SK-N-SH treated with all-trans-retinoic acid at 6 μM for 48 hours (cell line): ENCODE data around the gene DYNAP.

Experiments used
- ATAC-seq: fragments of 200-7000 bp; cut with Tn5 transposase; 3 replicates; pipeline ENCODE4 v1.9.1; 2020; ENCODE audit warnings: mild to moderate bottlenecking, moderate library complexity
- ARNTL ChIP-seq: fragments of 450-650 bp; formaldehyde crosslinking; IDR thresholded peaks from 2 replicates; pipeline ENCODE4 v1.5.0; 2020; ENCODE audit warnings: low read depth, mild to moderate bottlenecking, moderate library complexity, borderline replicate concordance
- BACH2 ChIP-seq: fragments of 250-450 bp; sonication (Bioruptor Pico); IDR thresholded peaks from 2 replicates; pipeline ENCODE4 v1.9.0; 2021; ENCODE audit warnings: mild to moderate bottlenecking, borderline replicate concordance
- CREB5 ChIP-seq: fragments of 250-450 bp; sonication (Bioruptor Pico); IDR thresholded peaks from 2 replicates; pipeline ENCODE4 v1.5.1; 2020; ENCODE audit warnings: low read depth, mild to moderate bottlenecking, moderate library complexity
- CSDC2 ChIP-seq: fragments of 250-450 bp; sonication (Bioruptor Pico); IDR thresholded peaks from 2 replicates; pipeline ENCODE4 v1.5.0; 2020; ENCODE audit warnings: mild to moderate bottlenecking, moderate library complexity
- ESRRG ChIP-seq: fragments of 250-450 bp; sonication (Bioruptor Pico); IDR thresholded peaks from 2 replicates; pipeline ENCODE4 v1.6.1; 2021; ENCODE audit warnings: mild to moderate bottlenecking
- GLIS3 ChIP-seq: fragments of 250-450 bp; sonication (Bioruptor Pico); IDR thresholded peaks from 2 replicates; pipeline ENCODE4 v1.5.0; 2020; ENCODE audit warnings: mild to moderate bottlenecking, moderate library complexity
- OSR1 ChIP-seq: fragments of 250-450 bp; sonication (Bioruptor Pico); IDR thresholded peaks from 2 replicates; pipeline ENCODE4 v1.8.0; 2022; ENCODE audit warnings: moderate library complexity, mild to moderate bottlenecking, inconsistent platforms
- PATZ1 ChIP-seq: fragments of 250-450 bp; sonication (Bioruptor Pico); IDR thresholded peaks from 2 replicates; pipeline ENCODE4 v1.8.0; 2020; ENCODE audit warnings: mild to moderate bottlenecking, moderate library complexity, borderline replicate concordance
- PPARA ChIP-seq: fragments of 250-450 bp; sonication (Bioruptor Pico); IDR thresholded peaks from 2 replicates; pipeline ENCODE4 v1.5.0; 2020; ENCODE audit warnings: mild to moderate bottlenecking, borderline replicate concordance
- RARB ChIP-seq: fragments of 250-450 bp; sonication (Bioruptor Pico); IDR thresholded peaks from 2 replicates; pipeline ENCODE4 v1.8.0; 2021; ENCODE audit warnings: mild to moderate bottlenecking, moderate library complexity
- SNAI2 ChIP-seq: fragments of 250-450 bp; sonication (Bioruptor Pico); IDR thresholded peaks from 2 replicates; pipeline ENCODE4 v1.5.0; 2020; ENCODE audit warnings: mild to moderate bottlenecking, moderate library complexity
- TCF4 ChIP-seq: fragments of 250-450 bp; sonication (Bioruptor Pico); IDR thresholded peaks from 2 replicates; pipeline ENCODE4 v1.8.0; 2021; ENCODE audit warnings: mild to moderate bottlenecking, moderate library complexity, borderline replicate concordance
- TSHZ2 ChIP-seq: fragments of 250-450 bp; sonication (Bioruptor Pico); IDR thresholded peaks from 2 replicates; pipeline ENCODE4 v1.5.0; 2020; ENCODE audit warnings: mild to moderate bottlenecking, moderate library complexity
- ZC3H10 ChIP-seq: fragments of 250-450 bp; sonication (Bioruptor Pico); IDR thresholded peaks from 2 replicates; pipeline ENCODE4 v1.5.1; 2021; ENCODE audit warnings: mild to moderate bottlenecking, moderate library complexity
- ZFP3 ChIP-seq: fragments of 250-450 bp; sonication (Bioruptor Pico); IDR thresholded peaks from 2 replicates; pipeline ENCODE4 v1.5.0; 2020; ENCODE audit warnings: mild to moderate bottlenecking, moderate library complexity
- ZNF565 ChIP-seq: fragments of 450-650 bp; formaldehyde crosslinking; conservative IDR thresholded peaks from 2 replicates; pipeline ENCODE4 v1.5.0; 2020; ENCODE audit warnings: low read depth, mild to moderate bottlenecking, moderate library complexity
- ZNF70 ChIP-seq: fragments of 450-650 bp; formaldehyde crosslinking; IDR thresholded peaks from 2 replicates; pipeline ENCODE4 v1.5.0; 2020; ENCODE audit warnings: mild to moderate bottlenecking, moderate library complexity
- ZNF8 ChIP-seq: fragments of 450-650 bp; formaldehyde crosslinking; IDR thresholded peaks from 2 replicates; pipeline ENCODE4 v1.5.0; 2020; ENCODE audit warnings: mild to moderate bottlenecking, moderate library complexity

DYNAP gene

GRCh38 chr18:54590945-54591344, at the start of gene DYNAP:
TSS of gene DYNAP (plus strand) at chr18:54591245. CDS start at chr18:54591283, 38 bp downstream.
- ATAC-seq, result no peak
- TF ChIP-seq TSHZ2 (CRISPR knock-in tag) (no peak), ZNF8 (no peak), ESRRG (no peak), ARNTL (CRISPR knock-in tag) (no peak)

GRCh38 chr18:54551590-54551989, 39.5 kb upstream of the DYNAP start:
- no peak for ATAC-seq
- no peak for TF ChIP-seq RARB (CRISPR knock-in tag)
- TF ChIP-seq CREB5 (CRISPR knock-in tag), result no peak
- TF ChIP-seq PATZ1 (CRISPR knock-in tag), result no peak
- no peak for TF ChIP-seq ZFP3 (CRISPR knock-in tag)
- TF ChIP-seq TSHZ2 (CRISPR knock-in tag), result no peak
- TF ChIP-seq TCF4 (CRISPR knock-in tag), result no peak
- no peak for TF ChIP-seq OSR1 (CRISPR knock-in tag)
- TF ChIP-seq ARNTL (CRISPR knock-in tag), result no peak
- no peak for TF ChIP-seq ZNF565
- no peak for TF ChIP-seq ZC3H10 (CRISPR knock-in tag)
- TF ChIP-seq BACH2 (CRISPR knock-in tag), result no peak
- no peak for TF ChIP-seq ZNF70 (CRISPR knock-in tag)
- no peak for TF ChIP-seq CSDC2 (CRISPR knock-in tag)
- TF ChIP-seq GLIS3 (CRISPR knock-in tag), result no peak

- TF ChIP-seq PATZ1 (CRISPR knock-in tag) (no peak), BACH2 (CRISPR knock-in tag) (no peak), ZNF70 (CRISPR knock-in tag) (no peak), GLIS3 (CRISPR knock-in tag) (no peak), SNAI2 (no peak)
- TF ChIP-seq, all 23 proteins: peak for 0
- ATAC-seq, result no peak
Measured at GRCh38 chr18:54555286-54555685, 35.8 kb upstream of the DYNAP start.

GRCh38 chr18:54555996-54556395, 35.0 kb upstream of the DYNAP start:
- ATAC-seq, result no peak
- TF ChIP-seq CREB5 (CRISPR knock-in tag) (no peak), PPARA (CRISPR knock-in tag) (no peak), TSHZ2 (CRISPR knock-in tag) (no peak), RARB (CRISPR knock-in tag) (no peak), BACH2 (CRISPR knock-in tag) (no peak), GLIS3 (CRISPR knock-in tag) (no peak), ESRRG (no peak), ZC3H10 (CRISPR knock-in tag) (no peak), ZNF70 (CRISPR knock-in tag) (no peak), CSDC2 (CRISPR knock-in tag) (no peak), TCF4 (CRISPR knock-in tag) (no peak)
